Measurements from ENCODE around the gene PPID. TPM values are rescaled to one million over a fixed set of nuclear protein-coding genes. Genes with fewer than 3 reads are reported as not detected.
"Not testable (repeated sequence)": the region's sequence is repeated elsewhere in the genome, so short reads cannot be mapped to it uniquely, and the experiment has no call there.

The PPID gene
- total RNA-seq, 1 experiment from 2014 or later: 26.9 TPM

GRCh38 chr4:158666892-158667291, 56.3 kb downstream of the PPID start:
- DNase-seq: no peak
- H3K27me3 ChIP-seq: no peaks in the 10 kb centered on the region
- H3K36me3 ChIP-seq: peaks cover 7% of the 10 kb centered on the region
- H3K4me3 ChIP-seq: no peak overlapping the region
- no peak overlapping the region for H3K27ac ChIP-seq
- H3K4me1 ChIP-seq: no peaks in the 10 kb centered on the region
- H3K9me3 ChIP-seq (replicated peaks): no peaks in the 10 kb centered on the region

- Histone ChIP-seq H3K9me3 (replicated peaks) (no peaks in the 10 kb centered on the region), H3K27ac (no peak overlapping the region), H3K4me1 (no peaks in the 10 kb centered on the region), H3K27me3 (no peaks in the 10 kb centered on the region), H3K36me3 (peaks cover 7% of the 10 kb centered on the region), H3K4me3 (no peak overlapping the region)
- DNase-seq: no peak
Observed at GRCh38 chr4:158664806-158665205, 58.4 kb downstream of the PPID start.

- not testable (repeated sequence) for H3K4me1 ChIP-seq; H3K9me3 ChIP-seq (replicated peaks); H3K27me3 ChIP-seq; H3K27ac ChIP-seq; DNase-seq; H3K36me3 ChIP-seq; H3K4me3 ChIP-seq
Observed at GRCh38 chr4:158663707-158664625, 59.2 kb downstream of the PPID start.

GRCh38 chr4:158663255-158663654, 59.9 kb downstream of the PPID start:
- not testable (repeated sequence) for H3K4me3 ChIP-seq; H3K9me3 ChIP-seq (replicated peaks)

More at GRCh38 chr4:158663255-158663654, 59.9 kb downstream of the PPID start:
- not testable (repeated sequence) for H3K4me1 ChIP-seq, H3K36me3 ChIP-seq, H3K27me3 ChIP-seq, DNase-seq, H3K27ac ChIP-seq

Other genes starting within 250 kb of the PPID start
- gene RXFP1, start 201.5 kb downstream of the PPID start, total RNA-seq (2014; rRNA removed; shearing (Covaris generic)): 0.08 TPM in 1 of 2 replicates, not detected in the other
- 26.4 and 29.1 TPM in 2 replicates for gene C4orf46, start 51.5 kb downstream of the PPID start, total RNA-seq (2014; rRNA removed; shearing (Covaris generic))
- gene ETFDH, start 51.1 kb downstream of the PPID start, total RNA-seq (2014; rRNA removed; shearing (Covaris generic)): 6.1 and 8.9 TPM in 2 replicates
- 15.9 and 18.4 TPM in 2 replicates for gene FNIP2, start 45.6 kb upstream of the PPID start, total RNA-seq (2014; rRNA removed; shearing (Covaris generic))